Stimulated activated CD4-positive, alpha-beta T cell treated with anti-CD3 and anti-CD28 coated beads, Interleukin-1b, Interleukin-23, amount 100 ng/mL, for 1 hour (primary cell): Measurements from ENCODE around the gene CDX1.

Source experiments
- DNase-seq, 2 donors: peaks; one replicate each; pipeline ENCODE4 v3.0.0-alpha.2; 2020; ENCODE audit warnings: low read depth in 2 of 2

Gene CDX1

DNA sequence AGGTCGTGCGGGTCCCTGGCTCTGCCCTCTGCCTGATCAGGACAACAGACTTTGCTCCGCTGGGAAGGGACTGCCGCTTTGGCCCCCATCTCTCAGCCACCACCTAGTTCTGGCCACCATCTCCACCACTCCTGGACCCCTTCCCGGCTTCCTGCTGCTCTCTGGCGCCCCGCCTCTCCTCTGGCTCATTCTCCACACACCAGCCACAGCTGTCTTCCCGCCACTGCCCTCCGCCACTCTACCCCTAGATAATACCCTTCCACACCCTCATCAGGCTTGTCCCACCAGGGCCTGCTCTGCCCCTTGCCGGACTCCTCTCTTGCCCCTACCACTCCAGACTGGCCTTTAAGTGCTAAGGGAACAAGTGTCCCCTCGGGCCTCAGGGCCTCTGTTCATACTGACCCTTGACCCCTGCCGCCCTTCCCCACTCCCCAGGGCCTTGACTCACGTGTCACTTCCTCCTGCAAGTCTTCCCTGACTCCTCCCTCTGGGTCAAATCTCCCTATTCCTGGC lies 3.0 kb upstream of the CDX1 start:
- DNase-seq: no peak

DNA sequence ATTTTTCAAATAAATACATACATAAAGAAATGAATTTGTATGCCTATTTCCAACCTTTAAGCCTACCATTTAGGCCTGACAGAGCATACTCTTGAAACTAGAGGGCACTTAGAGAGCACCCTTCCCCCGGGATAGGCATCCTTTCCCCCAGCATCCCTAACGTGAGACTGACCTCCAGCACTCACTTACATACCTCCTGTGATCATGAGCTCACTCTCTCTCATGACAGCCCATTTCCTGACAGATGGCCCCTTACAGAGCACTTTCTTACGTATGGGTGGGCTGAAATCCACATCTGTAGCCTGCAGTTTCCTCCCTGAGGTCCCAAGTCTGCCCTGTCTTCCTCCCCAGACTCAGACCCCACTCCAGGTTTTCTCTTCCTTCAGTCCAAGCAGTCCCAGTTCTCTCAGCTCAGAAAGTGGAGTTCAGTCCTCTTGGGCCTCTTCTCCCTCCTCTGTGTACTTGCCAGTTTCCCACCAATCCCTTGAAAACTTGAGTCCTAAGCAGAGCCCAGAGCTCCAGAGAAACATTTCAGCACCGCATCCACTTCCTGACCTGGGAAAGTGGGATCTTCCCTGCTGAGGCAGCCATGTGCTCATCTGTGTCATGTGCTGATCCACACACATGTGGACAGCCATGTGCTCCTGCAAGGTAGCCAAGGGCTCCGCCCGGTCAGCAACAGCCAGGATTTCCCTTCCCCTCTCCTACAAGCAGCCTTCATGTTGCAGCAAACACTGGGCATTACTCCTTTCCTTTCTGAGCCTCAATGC lies 2.2 kb upstream of the CDX1 start:
- DNase-seq: no peak

DNA sequence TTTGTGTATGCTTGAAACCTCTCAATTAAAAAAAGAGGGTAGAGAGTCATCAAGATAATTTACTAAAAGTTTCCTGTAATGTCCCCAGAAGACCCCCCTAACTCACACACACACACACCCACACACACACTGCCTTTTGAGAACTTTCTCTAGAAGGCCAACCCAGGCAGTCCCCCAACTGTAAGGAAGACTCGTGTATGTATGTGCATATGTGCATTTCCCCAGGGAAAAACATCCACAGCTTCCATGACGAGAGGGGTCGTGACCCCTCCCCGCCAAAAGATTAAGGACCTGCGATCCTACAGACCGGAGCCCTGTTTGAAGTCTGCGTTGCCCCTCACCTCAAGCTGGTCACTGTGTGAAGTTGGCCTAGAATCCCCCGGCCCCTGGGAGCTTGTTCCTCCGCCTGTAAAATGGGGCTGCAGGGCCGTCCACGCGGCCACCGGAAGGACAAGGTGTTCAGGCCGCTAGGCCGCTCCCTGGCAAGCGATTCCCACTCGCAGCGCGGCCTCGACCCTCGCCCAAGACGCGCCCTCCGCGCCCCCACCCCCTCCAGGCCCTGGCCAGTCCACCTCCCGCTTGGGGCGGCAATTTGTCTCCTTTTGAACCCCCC lies 435 bp upstream of the CDX1 start:
- DNase-seq: no peak

DNA sequence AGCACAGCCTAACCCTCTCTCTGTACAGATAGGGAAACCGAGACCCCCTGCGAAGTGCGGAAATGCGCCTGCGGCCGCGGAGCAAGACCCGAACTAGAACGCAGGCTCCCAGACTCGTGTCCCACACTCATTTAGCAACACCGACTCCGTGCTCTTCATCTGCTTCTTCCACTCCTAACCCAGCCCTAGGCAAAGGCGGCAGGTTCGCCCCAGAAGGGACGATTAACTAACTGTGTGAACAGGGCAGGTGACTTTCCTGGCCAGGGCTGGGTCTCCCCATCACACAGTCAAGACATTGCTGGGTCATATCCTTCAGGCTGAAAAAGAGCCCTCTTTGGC lies 903 bp downstream of the CDX1 start:
- no peak for DNase-seq

DNA sequence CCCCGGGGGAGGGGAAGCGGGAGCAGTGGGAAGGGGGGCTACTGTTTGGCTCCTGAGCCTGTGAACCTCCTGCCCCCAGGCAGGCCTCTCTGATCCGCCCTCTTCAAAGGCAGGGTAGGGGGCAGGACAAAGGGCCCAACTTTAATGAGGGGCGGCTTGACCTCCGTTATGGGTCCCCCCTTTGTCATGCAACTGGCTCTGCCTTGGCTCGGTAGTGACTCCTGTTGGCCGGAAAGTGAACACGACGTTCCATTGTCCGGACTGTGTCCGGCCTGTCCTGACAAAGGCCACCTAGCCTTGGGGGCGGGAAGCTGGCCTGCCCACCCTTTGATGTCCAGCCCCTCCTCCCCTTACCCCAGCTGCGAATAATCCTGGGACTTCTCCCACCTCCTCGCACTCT lies 1.3 kb downstream of the CDX1 start:
- DNase-seq: no peak

DNA sequence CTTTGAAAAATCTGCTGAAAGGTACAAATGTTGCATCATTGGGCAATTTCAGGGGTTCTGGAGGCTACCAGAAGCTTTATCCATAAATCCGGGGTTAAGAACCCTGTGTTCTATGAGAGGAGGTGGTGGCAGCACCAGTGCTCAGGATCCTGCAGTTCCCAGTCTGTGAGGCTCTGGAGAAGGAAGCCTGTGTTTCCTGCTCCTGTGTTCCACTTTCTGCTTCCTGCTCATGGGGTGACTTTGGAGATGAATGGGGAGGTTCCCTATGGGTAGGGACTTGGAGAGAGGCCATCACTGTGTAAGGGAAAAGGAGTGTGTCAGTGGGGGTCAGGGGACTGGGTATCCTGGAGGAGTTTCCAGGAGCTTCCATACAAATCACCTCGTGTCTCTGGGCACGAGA lies 2.3 kb downstream of the CDX1 start:
- no peak for DNase-seq

DNA sequence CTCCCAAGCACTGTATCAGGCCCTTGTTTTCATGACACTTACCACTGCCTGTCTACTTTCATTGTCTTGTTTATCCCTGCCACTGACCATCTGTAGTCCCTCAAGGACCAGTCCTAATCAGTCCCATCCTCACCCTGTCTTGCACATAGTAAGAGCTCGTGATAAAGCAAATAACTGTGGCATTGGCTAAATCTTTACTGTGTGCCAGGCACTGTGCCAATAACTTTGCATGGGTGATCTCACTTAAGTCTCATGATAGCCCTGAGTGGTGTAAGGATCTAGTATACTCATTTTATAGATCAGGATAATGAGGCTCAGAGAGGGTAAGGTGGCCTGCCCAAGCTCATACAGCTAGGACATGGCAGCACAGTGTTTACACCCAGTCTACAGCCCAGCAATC lies 5.6 kb downstream of the CDX1 start:
- no peak for DNase-seq

DNA sequence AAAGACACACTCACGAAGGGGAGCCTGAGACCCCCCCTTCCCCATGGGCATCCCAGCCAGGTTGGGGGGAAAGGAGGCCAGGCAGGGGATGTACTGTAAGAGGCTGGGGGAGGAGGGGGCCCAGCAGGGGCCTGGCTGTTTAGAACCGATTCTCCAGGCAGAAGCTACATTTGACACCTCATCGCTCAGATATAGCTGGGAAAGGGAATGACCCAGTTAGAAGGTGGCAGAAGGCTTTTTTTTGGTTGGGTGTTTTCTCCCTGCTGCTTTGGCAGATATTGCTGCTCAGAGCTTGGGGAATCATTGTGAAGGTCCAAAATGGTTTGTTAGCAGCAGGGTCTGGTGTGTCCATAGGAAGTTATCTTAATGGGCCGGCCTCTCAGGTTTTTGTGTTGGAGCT lies 6.0 kb downstream of the CDX1 start:
- DNase-seq: no peak

DNA sequence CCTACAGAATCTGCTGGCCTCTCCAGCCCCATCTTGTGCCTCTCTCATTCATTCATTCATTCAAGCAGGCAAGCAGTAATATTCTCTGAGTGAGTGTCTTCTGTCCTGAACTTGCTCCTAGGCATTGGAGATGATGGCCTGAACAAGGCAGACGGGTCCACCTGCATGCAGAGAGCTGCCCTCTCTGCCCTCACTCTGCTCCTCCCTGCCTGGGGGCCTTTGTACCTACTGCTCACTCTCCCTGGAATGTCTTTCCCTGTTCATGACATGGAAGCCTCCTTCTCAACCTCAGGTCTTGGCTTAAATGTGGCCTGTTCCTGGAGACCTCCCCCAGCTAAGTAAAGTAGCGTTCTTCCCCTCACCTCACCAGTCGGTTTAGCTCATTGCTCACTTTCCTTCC lies 6.6 kb downstream of the CDX1 start:
- DNase-seq: no peak

DNA sequence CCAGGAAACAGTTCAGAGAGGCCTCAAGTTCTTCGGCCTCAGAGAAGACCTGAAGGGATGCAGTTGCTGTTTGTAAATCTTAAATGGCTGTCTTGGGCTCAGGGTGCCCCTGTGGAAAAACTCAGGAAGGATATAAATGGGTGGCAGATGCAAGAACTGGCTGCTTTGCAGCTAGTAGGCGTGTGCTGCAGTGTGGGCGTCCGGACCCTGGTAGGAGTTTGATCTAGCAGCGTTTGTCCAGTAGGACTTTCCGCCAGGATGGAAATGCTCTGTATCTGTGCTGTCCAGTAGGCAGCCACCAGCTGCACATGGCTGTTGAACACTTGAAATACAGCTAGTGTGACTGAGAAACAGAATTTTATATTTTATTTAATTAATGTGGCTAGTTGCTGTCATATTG lies 7.7 kb downstream of the CDX1 start:
- DNase-seq: no peak

DNA sequence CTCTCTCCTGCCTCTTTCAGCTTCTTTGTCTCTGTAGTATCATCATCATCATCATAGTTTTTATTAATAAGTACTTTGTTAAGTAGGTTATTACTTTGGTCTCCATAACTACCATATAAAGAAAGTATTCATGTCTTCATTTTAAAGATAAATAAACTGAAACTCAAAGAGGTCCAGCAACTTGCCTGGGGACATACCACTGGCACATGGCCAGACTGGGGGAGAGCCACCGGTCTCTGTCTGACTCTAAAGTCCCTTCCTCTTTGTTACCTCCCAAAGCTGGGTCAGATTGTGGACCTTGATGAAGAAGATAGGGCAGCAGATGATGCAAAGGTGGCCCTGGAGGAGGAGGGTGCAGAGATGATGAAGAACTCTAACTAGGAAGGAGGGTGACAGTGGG lies 8.5 kb downstream of the CDX1 start:
- no peak for DNase-seq

DNA sequence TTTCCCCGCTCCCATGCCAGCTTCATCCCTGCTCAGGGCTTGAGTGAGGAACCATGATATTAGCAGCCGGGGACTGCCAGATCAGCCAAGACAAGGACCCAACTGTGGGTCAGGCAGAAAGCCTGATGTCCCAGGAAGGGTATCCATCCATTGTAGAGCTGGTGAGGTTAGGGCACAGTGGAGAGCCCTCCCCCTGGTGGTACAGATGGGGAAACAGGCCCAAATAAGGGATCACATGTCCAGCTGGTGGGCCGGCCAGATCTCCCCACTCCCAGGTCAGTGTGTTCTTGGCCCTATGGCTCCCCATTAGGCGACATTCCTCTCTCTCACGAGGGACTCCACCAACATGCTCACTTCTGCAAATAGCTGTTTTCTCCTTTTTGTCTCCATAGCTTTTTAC lies 9.0 kb downstream of the CDX1 start:
- DNase-seq: no peak

DNA sequence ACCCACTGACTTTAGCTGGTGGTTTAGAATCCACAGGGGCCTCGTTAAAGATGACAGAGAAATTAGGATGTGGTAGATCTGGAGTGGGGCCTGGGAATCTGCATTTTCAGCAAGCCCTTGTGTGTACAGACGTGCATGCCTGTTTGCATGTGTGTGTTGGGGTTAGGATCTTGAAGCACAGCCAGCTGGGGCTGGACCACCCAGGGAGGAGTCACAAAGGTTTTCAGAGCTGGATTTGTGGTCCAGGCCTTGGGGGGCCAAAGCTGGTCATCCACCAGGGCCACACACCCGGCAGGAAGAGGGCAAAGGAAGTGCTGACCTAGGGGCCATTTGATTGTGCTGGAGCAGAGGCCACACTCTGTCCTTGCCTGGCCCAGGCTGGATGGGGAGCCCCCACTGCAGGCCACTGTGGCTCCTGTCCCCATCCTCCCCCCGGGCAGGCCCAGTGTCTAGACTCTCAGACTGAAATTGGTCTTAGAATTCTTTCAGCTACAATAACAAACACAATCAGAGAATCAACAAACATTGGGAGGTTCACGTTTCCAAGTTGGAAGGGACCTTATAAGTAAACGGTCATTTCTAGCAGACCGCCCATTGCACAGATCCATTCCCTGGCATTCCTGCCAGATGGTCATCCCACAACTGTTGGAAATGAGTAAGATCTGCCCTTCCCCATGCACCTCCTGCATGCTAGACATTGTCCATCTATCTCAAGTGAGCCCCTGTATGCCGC lies 10.3 kb downstream of the CDX1 start:
- DNase-seq: no peak

DNA sequence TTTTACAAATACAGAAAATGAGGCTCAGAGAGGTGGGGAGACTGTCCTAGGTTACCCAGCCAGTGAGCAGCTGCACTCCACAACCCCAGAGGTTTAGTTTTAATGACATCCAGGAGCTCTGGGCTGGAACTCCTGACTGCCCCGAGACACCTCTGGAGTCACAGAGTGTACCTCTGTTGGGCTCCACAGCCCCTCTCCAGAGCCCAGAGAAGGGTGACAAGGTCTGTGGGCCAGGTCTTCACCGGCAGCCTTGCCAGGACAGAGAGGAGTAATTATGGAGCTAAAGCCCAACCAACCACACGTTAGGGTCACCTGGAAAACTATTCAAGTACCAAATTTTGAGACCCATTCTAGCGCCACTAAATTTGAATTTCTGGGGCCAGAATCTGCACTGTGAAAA lies 11.1 kb downstream of the CDX1 start:
- no peak for DNase-seq

DNA sequence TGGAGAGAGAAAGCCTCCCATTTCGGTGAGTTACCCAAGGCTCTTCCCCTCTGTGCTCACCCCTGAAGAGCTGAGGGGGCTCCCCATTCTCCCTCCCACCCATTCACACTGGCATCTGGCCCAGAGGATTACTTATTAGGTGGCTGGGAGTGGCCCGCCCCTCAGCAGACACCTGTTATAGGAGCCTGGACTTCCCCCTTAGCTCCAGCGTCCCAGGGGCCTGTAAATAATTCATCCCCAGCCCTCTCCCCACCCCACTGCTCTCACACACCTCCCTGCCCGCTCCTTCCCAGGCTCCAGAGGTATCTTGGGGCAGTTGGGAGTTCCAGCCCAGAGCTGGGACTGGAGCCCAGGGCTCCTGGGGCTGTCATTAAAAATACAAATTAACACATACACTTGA lies 11.7 kb downstream of the CDX1 start:
- no peak for DNase-seq

DNA sequence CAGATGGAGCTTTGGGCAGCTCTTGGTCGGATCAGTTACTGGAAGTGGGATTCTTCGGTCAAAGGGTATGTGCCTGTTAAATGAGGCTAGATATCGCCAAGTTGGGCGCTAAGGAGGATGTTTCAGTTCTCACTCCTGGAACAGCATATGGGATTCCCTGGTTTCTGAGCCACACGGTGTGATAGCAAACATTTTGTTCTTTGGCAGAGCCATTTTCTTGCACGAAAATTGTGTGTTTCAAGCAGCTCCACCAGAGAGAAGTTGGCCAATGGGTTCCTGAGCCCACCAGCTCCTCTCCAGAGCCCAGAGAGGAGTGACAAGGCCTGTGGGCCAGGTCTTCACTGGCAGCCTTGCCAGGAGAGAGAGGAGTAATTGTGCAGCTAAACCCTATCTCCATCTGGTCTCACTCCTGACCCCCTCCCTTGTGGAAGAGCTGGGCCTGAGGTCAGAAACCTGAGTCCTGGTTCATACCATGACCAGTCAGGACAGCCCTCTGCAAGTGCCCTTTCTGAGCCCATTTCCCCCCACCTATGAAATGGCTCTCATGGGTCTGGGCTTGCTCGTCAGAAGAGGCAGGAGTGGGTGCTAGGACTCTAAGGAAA lies 12.5 kb downstream of the CDX1 start:
- no peak for DNase-seq

DNA sequence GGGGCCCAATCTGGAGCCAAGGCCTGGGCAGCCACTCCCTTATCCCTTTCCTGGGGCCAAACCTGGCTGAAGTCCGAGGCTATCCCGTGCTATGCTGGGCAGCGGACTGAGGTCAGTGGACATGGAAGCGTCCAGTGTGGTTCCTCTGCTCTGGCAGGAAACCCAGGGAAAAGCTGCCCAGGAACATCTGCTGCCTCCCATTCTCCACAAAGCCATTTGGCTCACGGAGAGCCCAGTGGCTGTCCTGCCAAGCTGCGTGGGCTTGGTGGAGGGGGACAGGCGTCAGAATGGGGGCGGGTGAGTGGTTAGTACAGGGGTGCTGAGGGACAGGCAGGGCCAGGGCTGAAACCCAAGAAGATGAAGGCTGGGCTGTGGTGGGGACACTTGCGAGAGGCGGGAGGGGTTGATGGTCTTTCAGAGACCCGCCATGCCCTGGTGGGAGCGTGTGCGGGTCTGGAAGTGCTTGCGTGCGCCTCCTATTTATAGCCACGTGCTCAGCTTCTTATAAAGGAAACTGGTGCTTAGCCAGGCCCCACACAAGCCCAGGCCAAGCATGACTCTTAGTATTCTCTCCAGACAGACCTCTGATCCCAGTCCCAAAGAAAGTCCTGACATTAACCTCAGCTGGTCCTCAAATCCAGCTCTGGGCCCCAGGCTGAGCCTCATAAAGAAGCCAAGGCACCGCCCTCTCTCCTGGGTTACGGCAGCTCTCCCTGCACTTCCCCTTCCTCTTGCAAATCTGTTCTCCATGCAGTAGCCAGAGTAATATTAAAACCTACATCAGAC lies 13.9 kb downstream of the CDX1 start:
- DNase-seq: no peak

DNA sequence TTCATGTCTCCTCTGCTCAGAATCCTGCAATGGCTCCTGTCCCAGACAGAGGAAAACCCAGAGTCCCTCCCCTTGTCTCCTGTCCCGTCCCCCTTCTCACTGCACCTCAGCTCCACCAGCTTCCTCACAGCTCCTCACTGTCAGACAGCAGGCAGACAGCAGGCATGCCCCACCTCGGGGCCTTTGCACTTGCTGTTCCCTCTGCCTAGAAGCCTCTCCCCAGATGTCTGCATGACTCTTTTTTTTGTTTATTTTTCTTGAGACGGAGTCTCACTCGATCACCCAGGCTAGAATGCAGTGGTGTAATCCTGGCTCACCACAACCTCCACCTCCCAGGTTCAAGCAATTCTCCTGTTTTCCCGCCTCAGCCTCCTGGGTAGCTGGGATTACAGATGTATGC lies 14.4 kb downstream of the CDX1 start:
- no peak for DNase-seq

DNA sequence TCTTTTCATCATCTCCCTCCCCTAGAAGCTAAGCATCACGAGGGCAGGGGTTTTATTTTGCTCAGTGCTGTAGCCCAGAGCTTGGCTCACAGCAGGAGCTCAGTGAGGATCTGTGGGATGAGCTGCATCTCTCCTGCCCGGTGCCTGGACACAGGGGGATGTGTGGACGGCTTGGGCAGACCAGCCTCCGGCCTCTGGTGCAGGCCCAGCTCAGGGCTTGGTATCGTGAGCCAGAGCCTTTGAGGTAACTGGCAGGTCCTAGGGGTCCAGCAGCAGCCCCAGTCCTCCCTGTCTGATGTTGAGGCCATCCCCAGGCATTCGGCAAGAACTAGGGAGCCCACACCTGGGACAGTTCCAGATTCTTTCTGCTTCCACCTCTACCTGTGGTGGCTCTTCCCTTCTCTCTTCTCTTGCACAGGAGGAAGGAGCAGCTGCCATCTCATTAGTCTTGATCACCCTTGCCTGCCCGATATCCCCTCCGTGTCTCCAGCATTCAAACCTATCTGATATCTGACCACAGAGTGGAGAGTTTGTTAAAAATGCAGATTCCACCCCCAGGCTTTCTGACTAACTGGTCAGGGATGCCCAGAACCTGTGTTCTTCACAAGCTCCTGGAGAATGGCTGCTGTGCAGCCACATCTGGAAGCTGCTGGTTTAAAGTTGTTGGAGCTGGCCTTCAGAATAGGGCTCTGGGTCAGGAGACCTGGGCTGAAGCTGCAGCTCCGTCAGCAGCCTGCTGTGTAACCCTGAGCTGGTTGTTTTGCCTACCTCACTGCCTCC lies 15.4 kb downstream of the CDX1 start:
- no peak for DNase-seq

DNA sequence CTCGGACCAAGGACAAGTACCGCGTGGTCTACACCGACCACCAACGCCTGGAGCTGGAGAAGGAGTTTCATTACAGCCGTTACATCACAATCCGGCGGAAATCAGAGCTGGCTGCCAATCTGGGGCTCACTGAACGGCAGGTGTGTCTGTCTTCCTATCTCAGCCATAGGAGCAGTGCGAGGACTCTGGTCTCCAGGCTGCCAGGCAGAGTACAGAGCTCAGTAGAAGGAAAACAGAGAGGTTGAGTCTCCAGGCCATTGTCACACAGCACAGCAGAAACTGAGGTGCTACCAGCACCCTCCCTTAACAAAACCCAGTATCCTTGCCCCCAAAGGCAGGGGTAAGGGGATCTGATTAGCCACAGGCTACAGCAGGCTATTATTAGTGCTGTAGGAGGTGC lies 16.2 kb downstream of the CDX1 start:
- DNase-seq: no peak

DNA sequence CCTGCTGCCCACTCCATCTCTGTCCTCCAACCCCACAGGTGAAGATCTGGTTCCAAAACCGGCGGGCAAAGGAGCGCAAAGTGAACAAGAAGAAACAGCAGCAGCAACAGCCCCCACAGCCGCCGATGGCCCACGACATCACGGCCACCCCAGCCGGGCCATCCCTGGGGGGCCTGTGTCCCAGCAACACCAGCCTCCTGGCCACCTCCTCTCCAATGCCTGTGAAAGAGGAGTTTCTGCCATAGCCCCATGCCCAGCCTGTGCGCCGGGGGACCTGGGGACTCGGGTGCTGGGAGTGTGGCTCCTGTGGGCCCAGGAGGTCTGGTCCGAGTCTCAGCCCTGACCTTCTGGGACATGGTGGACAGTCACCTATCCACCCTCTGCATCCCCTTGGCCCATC lies 16.9 kb downstream of the CDX1 start:
- no peak for DNase-seq
